Endothelial cell of umbilical vein (primary cell): ENCODE measurements around the gene G6PC1. TPM values are rescaled to one million over a fixed set of nuclear protein-coding genes. Genes with fewer than 3 reads are reported as not detected.
"Not testable (repeated sequence)": the region's sequence is repeated elsewhere in the genome, so short reads cannot be mapped to it uniquely, and the experiment has no call there.

Experiments used
- BruUV-seq: library from RNA; stranded (reverse); fragments of 400-500 nt; replicated peaks from 2 replicates; lab custom pipeline; 2021; lab: Mats Ljungman, UMichigan
- CTCF ChIA-PET: fragments of 300-600, 350-600 bp; sonication (Branson Sonifier 250); formaldehyde crosslinking; loops from one replicate; lab custom pipeline; 2021; ENCODE audit warnings: antibody characterized with exemption, inconsistent platforms; lab: Charles Lee
- POLR2A ChIA-PET: fragments of 300-600, 350-600 bp; sonication (Branson Sonifier 250); formaldehyde crosslinking; loops from one replicate; lab custom pipeline; 2021; ENCODE audit warnings: antibody characterized with exemption, inconsistent platforms; lab: Charles Lee
- DNase-seq: peaks from one replicate; pipeline ENCODE4 v3.0.0-alpha.2; 2011; ENCODE audit warnings: low read depth, low spot score
- FAIRE-seq: peaks from 2 replicates; lab custom pipeline; 2011; peaks lifted over from hg19 to GRCh38; lab: Jason Lieb, UNC
- H2AFZ ChIP-seq: 2 replicates; pipeline ENCODE4 v1.6.0; 2012; ENCODE audit warnings: low read depth, low read length, control low read depth, inconsistent platforms
- H3K27ac ChIP-seq: 2 replicates; pipeline ENCODE4 v1.5.1; 2011; ENCODE audit warnings: low read depth, mild to moderate bottlenecking, control low read depth, low read length, moderate library complexity; ENCODE audit not compliant: insufficient read depth
- H3K27me3 ChIP-seq, 2 experiments: 2 replicates each; pipeline versions ENCODE4 v1.6.0 to v1.6.1; 2011; ENCODE audit warnings: low read length in 2 of 2, mixed read lengths in 1 of 2; ENCODE audit not compliant: control insufficient read depth in 2 of 2, insufficient read depth in 2 of 2
- H3K36me3 ChIP-seq, 2 experiments: 2 replicates in 1 of 2; 3 replicates in 1 of 2; pipeline ENCODE4 v1.5.1; 2011; ENCODE audit warnings: low read length in 2 of 2, mild to moderate bottlenecking in 1 of 2, moderate library complexity in 1 of 2; ENCODE audit not compliant: control insufficient read depth in 2 of 2, insufficient read depth in 2 of 2; ENCODE audit errors: extremely low read depth in 1 of 2
- H3K4me1 ChIP-seq: 3 replicates; pipeline ENCODE4 v1.5.1; 2011; ENCODE audit warnings: mild to moderate bottlenecking, low read length; ENCODE audit not compliant: control insufficient read depth, insufficient read depth; ENCODE audit errors: extremely low read depth
- H3K4me2 ChIP-seq: 2 replicates; pipeline ENCODE4 v1.6.1; 2011; ENCODE audit warnings: low read length, control low read depth, mixed read lengths; ENCODE audit not compliant: insufficient read depth
- H3K4me3 ChIP-seq, 3 experiments: fragments of 200-600 bp in 1 of 3; sonication (generic), shearing (Covaris generic) in 1 of 3; replicated peaks in 1 of 3; 2 replicates each; pipeline ENCODE4 v1.5.1; 2011 to 2016; ENCODE audit warnings: control low read depth in 3 of 3, low read length in 3 of 3, mild to moderate bottlenecking in 2 of 3, inconsistent platforms in 1 of 3, low read depth in 1 of 3, moderate library complexity in 1 of 3; ENCODE audit not compliant: insufficient read depth in 1 of 3
- H3K79me2 ChIP-seq: 2 replicates; pipeline ENCODE4 v1.6.0; 2012; ENCODE audit warnings: low read length, inconsistent platforms; ENCODE audit not compliant: control insufficient read depth, insufficient read depth
- H3K9ac ChIP-seq: replicated peaks from 2 replicates; pipeline ENCODE3; 2011; ENCODE audit warnings: low read length, control low read depth; ENCODE audit not compliant: insufficient read depth; ENCODE audit errors: extremely low read depth
- H3K9me1 ChIP-seq: replicated peaks from 3 replicates; pipeline ENCODE4 v1.6.0; 2011; ENCODE audit warnings: mild to moderate bottlenecking, low read length; ENCODE audit not compliant: control insufficient read depth, insufficient read depth; ENCODE audit errors: extremely low read depth
- H3K9me3 ChIP-seq: replicated peaks from 2 replicates; pipeline ENCODE4 v1.5.1; 2012; ENCODE audit warnings: low read length, inconsistent platforms; ENCODE audit not compliant: control insufficient read depth, insufficient read depth
- H4K20me1 ChIP-seq: replicated peaks from 2 replicates; pipeline ENCODE3; 2011; ENCODE audit warnings: mild to moderate bottlenecking, low read length; ENCODE audit not compliant: control insufficient read depth, insufficient read depth; ENCODE audit errors: extremely low read depth
- EZH2 ChIP-seq: IDR thresholded peaks from 2 replicates; pipeline ENCODE4 v1.6.1; 2012; ENCODE audit warnings: borderline replicate concordance, low read depth, mild to moderate bottlenecking, moderate library complexity, low read length, inconsistent platforms; ENCODE audit not compliant: severe bottlenecking
- FOS ChIP-seq: IDR thresholded peaks from 2 replicates; pipeline ENCODE4 v1.6.1; 2011; ENCODE audit warnings: mild to moderate bottlenecking, low read length, moderate library complexity, borderline replicate concordance; ENCODE audit not compliant: insufficient read depth
- GATA2 ChIP-seq: IDR thresholded peaks from 2 replicates; pipeline ENCODE4 v1.7.0; 2011; ENCODE audit warnings: low read depth, mild to moderate bottlenecking, moderate library complexity, mixed read lengths, low read length; ENCODE audit not compliant: insufficient read length, insufficient read depth
- dilution Hi-C: fragments of 300-500 bp; cut with MboI; formaldehyde crosslinking; loops from one replicate; pipeline ENCODE4 v1.15.0; 2019; ENCODE audit warnings: low sequenced_read_pairs; ENCODE audit not compliant: extremely low pct_ligation_motif_present
- intact Hi-C: fragments of 100-400 bp; cut with micrococcal nuclease; formaldehyde crosslinking; loops from one replicate; pipeline ENCODE4 v1.10.0; 2022
- polyA plus RNA-seq, 4 experiments: library from polyadenylated mRNA; depleted of rRNA in 3 of 4; stranded (reverse) in 3 of 4; unstranded in 1 of 4; fragments of >200 nt; gene quantifications; 2 replicates each; pipeline versions ENCODE4 v1.2.1 to v1.2.3, GENCODE V29; 2011 to 2012; ENCODE audit warnings: missing spikeins in 1 of 4
- total RNA-seq: library from RNA; stranded (reverse); gene quantifications from 2 replicates; pipeline ENCODE4 v1.2.3, GENCODE V29; 2021
- TF ChIP-seq, protein P1 (sequence below), 2 donors: IDR thresholded peaks; 1 replicate in 1 of 2; 2 replicates in 1 of 2; pipeline ENCODE4 v1.5.1; 2011; ENCODE audit warnings: low read length in 2 of 2, mild to moderate bottlenecking in 2 of 2, moderate library complexity in 2 of 2, control low read depth in 1 of 2, inconsistent platforms in 1 of 2, low read depth in 1 of 2; ENCODE audit not compliant: insufficient read depth in 1 of 2; ENCODE audit errors: extremely low read depth in 1 of 2

Gene G6PC1
- total and polyA plus RNA-seq, 2 donors (not counting 3 experiments of a cell fraction or from before 2014, with no cell fraction given): not detected

DNA sequence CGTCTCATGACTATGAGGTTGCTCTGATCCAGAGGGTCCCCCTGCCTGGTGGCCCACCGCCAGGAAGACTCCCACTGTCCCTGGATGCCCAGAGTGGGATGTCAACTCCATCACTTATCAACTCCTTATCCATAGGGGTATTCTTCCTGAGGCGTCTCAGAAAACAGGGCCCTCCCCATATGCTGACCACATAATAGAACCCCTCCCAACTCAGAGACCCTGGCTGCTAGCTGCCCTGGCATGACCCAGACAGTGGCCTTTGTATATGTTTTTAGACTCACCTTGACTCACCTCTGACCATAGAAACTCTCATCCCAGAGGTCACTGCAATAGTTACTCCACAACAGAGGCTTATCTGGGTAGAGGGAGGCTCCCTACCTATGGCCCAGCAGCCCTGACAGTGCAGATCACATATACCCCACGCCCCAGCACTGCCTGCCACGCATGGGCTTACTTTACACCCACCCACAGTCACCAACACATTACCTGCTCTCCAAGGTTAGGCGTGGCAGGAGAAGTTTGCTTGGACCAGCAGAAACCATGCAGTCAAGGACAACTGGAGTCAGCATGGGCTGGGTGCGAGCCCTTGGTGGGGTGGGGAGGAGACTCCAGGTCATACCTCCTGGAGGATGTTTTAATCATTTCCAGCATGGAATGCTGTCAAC is 2.3 kb upstream of the G6PC1 start:
- Histone ChIP-seq H3K79me2 (no peaks in the 10 kb centered on the region), H3K4me1 (peaks cover 21% of the 10 kb centered on the region), H3K9ac (no peak overlapping the region), H3K27me3 (peaks cover 5 to 6% of the 10 kb centered on the region in 2 experiments), H3K9me3 (no peaks in the 10 kb centered on the region), H3K36me3 (no peaks in the 10 kb centered on the region), H3K4me3 (no peak overlapping the region), H3K9me1 (no peaks in the 10 kb centered on the region), H3K4me2 (no peak overlapping the region), H4K20me1 (no peaks in the 10 kb centered on the region), H2AFZ (no peak overlapping the region), H3K27ac (no peak overlapping the region)
- POLR2A ChIA-PET: no interaction called here
- FAIRE-seq (no peak), DNase-seq (no peak)
- CTCF ChIA-PET: no interaction called here
- dilution Hi-C loops (no loop called here), intact Hi-C loops (no loop called here)
- no TSS peak for BruUV-seq
- no peak for TF ChIP-seq FOS
- TF ChIP-seq, protein P1, sequence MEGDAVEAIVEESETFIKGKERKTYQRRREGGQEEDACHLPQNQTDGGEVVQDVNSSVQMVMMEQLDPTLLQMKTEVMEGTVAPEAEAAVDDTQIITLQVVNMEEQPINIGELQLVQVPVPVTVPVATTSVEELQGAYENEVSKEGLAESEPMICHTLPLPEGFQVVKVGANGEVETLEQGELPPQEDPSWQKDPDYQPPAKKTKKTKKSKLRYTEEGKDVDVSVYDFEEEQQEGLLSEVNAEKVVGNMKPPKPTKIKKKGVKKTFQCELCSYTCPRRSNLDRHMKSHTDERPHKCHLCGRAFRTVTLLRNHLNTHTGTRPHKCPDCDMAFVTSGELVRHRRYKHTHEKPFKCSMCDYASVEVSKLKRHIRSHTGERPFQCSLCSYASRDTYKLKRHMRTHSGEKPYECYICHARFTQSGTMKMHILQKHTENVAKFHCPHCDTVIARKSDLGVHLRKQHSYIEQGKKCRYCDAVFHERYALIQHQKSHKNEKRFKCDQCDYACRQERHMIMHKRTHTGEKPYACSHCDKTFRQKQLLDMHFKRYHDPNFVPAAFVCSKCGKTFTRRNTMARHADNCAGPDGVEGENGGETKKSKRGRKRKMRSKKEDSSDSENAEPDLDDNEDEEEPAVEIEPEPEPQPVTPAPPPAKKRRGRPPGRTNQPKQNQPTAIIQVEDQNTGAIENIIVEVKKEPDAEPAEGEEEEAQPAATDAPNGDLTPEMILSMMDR (IDR thresholded peaks at IDR 0.05; ENCODE audit: extremely low read depth in 1 of 2, insufficient read depth in 1 of 2, low read depth in 1 of 2, low read length in 2 of 2): no peak
- no peak for TF ChIP-seq GATA2
- no peak for TF ChIP-seq EZH2

DNA sequence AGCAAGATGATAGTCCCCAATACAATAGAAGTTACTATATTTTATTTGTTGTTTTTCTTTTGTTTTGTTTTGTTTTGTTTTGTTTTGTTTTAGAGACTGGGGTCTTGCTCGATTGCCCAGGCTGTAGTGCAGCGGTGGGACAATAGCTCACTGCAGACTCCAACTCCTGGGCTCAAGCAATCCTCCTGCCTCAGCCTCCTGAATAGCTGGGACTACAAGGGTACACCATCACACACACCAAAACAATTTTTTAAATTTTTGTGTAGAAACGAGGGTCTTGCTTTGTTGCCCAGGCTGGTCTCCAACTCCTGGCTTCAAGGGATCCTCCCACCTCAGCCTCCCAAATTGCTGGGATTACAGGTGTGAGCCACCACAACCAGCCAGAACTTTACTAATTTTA is 618 bp upstream of the G6PC1 start:
- intact Hi-C loops, H3K9ac ChIP-seq, H4K20me1 ChIP-seq, H3K9me1 ChIP-seq, H3K27me3 ChIP-seq, BruUV-seq, CTCF ChIA-PET, H3K4me2 ChIP-seq, H3K4me1 ChIP-seq, H3K27ac ChIP-seq, H3K36me3 ChIP-seq, H3K79me2 ChIP-seq, H3K9me3 ChIP-seq, DNase-seq, H2AFZ ChIP-seq, POLR2A ChIA-PET, FAIRE-seq, dilution Hi-C loops, H3K4me3 ChIP-seq: not testable (repeated sequence)
